Body of pancreas (tissue), 4 donors: ENCODE measurements around the gene NKAIN2.

Source experiments
- CTCF ChIP-seq, 7 experiments: fragments of 450-650 bp in 4 of 7; fragments of 200-600 bp in 3 of 7; sonication (generic) in 3 of 7; IDR thresholded peaks; one replicate each; pipeline ENCODE4 v1.5.1; 2016 to 2019; ENCODE audit warnings: antibody characterized with exemption in 7 of 7
- POLR2A ChIP-seq, 3 donors: fragments of 450-650 bp; IDR thresholded peaks; one replicate each; pipeline ENCODE4 v1.6.1; 2016; ENCODE audit warnings: antibody characterized with exemption in 3 of 3, mild to moderate bottlenecking in 2 of 3

GRCh38 chr6:124688369-124688768 is 884.7 kb downstream of the NKAIN2 start:
- TF ChIP-seq CTCF (IDR thresholded peaks at IDR 0.05) = no peak
- TF ChIP-seq POLR2A (IDR thresholded peaks at IDR 0.05) = no peak
